Cardiac muscle cell (in vitro differentiated cells and primary cell): Measurements from ENCODE around the gene STYXL2. TPM values are rescaled to one million over a fixed set of nuclear protein-coding genes. Genes with fewer than 3 reads are reported as not detected.

Experiments
- DNase-seq, 2 donors: peaks; one replicate each; pipeline versions ENCODE4 v3.0.0 to v3.0.0-alpha.2; 2010 to 2017; ENCODE audit warnings: low read depth in 1 of 2, low spot score in 1 of 2
- H3K27ac ChIP-seq: fragments of 200-600 bp; sonication (generic); 2 replicates; pipeline ENCODE4 v1.5.1; 2016
- H3K27me3 ChIP-seq: fragments of 200-600 bp; sonication (generic); 2 replicates; pipeline ENCODE4 v1.6.0; 2016; ENCODE audit warnings: control low read depth
- H3K36me3 ChIP-seq: fragments of 200-600 bp; sonication (generic); 2 replicates; pipeline ENCODE4 v1.5.1; 2016; ENCODE audit warnings: control low read depth
- H3K4me1 ChIP-seq: fragments of 200-600 bp; sonication (generic); 2 replicates; pipeline ENCODE4 v1.8.1; 2017; ENCODE audit warnings: low read depth, mild to moderate bottlenecking, mixed run types
- H3K4me3 ChIP-seq: fragments of 200-600 bp; sonication (generic); 2 replicates; pipeline ENCODE4 v1.5.1; 2016; ENCODE audit warnings: mild to moderate bottlenecking
- H3K9me3 ChIP-seq: fragments of 200-600 bp; sonication (generic); 2 replicates; pipeline ENCODE4 v1.5.1; 2017; ENCODE audit warnings: low read depth, mild to moderate bottlenecking, control low read depth
- polyA plus RNA-seq: library from polyadenylated mRNA; unstranded; fragments of >200 nt; fragmentation: Nextera tagmentation; extraction: Ambion mirVana; gene quantifications from 2 replicates; pipeline ENCODE4 v1.2.1, GENCODE V29; 2016
- total RNA-seq: library from RNA; depleted of rRNA; stranded (reverse); fragments of >200 nt; gene quantifications from 2 replicates; pipeline ENCODE4 v1.2.3, GENCODE V29; 2016
- TF ChIP-seq, protein P1 (sequence below): IDR thresholded peaks from 2 replicates; pipeline ENCODE4 v1.5.1; 2012; ENCODE audit warnings: low read depth, mild to moderate bottlenecking, low read length

STYXL2 gene
- total and polyA plus RNA-seq, 2 experiments from 2014 or later: 43.0 to 52.1 TPM

DNA sequence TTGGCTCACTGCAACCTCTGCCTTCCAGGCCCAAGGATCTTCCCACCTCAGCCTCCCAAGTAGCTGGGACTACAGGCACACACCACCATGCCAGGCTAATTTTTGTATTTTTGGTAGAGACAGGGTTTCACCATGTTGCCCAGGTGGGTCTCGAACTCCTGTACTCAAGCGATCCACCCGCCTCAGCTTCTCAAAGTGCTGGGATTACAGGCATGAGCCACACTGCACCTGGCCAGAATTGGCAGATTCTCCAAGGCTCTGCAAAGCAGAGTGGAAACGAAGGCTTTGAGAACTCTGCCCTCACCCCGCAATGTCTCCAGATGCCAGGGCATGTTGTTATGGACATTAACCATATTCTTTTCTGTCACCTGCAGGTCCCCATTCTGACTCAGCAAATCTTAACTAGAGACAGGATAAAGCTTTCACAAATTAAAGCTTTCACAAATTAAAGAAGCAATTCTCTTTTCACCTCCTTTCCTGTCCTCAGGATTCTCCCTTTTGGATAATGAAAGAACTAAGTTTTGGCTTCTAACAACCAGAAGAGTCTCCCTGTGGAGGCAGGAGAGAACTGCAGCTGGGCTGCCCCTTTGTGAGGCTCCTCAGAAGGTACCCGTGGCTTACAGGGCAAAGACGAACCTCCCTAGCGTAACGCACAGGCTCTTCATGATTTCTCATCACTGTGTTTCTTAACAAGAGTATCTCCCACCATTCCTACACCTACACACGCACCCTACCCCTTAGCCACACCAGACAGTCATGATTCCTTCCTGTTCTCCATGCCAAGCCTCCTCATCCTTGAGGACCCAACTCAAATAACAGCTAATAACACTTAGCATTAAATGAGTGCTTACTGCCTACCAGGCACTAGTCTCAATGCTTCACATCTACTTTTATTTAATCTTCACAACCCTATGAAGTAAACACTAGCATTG, 33.5 kb upstream of the STYXL2 start:
- DNase-seq: no peak
- no peaks in the 10 kb centered on the region for H3K4me1 ChIP-seq
- TF ChIP-seq, protein P1, sequence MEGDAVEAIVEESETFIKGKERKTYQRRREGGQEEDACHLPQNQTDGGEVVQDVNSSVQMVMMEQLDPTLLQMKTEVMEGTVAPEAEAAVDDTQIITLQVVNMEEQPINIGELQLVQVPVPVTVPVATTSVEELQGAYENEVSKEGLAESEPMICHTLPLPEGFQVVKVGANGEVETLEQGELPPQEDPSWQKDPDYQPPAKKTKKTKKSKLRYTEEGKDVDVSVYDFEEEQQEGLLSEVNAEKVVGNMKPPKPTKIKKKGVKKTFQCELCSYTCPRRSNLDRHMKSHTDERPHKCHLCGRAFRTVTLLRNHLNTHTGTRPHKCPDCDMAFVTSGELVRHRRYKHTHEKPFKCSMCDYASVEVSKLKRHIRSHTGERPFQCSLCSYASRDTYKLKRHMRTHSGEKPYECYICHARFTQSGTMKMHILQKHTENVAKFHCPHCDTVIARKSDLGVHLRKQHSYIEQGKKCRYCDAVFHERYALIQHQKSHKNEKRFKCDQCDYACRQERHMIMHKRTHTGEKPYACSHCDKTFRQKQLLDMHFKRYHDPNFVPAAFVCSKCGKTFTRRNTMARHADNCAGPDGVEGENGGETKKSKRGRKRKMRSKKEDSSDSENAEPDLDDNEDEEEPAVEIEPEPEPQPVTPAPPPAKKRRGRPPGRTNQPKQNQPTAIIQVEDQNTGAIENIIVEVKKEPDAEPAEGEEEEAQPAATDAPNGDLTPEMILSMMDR: peak; percentile 34

DNA sequence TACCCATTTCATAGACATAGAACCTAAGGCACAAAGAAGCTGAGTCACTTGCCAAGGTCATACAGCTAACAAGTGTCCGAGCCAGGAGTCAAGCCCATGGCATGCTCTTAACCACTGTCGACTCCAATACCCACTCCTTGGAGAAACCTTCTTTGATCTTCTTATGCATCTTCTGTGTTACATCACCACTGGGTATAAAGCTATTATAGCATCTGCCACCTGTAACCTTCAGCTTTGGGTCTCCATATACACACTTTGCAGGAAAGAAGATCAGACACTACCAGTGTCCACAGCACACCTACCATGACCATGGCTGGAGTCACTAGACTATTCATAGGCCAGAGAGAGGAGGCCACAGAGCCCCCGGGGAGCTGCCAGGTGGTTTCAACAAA, 32.8 kb upstream of the STYXL2 start:
- Histone ChIP-seq H3K27ac (no peak overlapping the region), H3K27me3 (no peaks in the 10 kb centered on the region), H3K4me3 (no peak overlapping the region), H3K36me3 (no peaks in the 10 kb centered on the region), H3K9me3 (no peaks in the 10 kb centered on the region), H3K4me1 (no peaks in the 10 kb centered on the region)
- DNase-seq: no peak
- TF ChIP-seq, protein P1: no peak

More for the DNA sequence above, 33.5 kb upstream of the STYXL2 start:
- Histone ChIP-seq H3K36me3 (no peaks in the 10 kb centered on the region), H3K27me3 (no peaks in the 10 kb centered on the region), H3K9me3 (no peaks in the 10 kb centered on the region), H3K4me3 (no peak overlapping the region), H3K27ac (no peak overlapping the region)

DNA sequence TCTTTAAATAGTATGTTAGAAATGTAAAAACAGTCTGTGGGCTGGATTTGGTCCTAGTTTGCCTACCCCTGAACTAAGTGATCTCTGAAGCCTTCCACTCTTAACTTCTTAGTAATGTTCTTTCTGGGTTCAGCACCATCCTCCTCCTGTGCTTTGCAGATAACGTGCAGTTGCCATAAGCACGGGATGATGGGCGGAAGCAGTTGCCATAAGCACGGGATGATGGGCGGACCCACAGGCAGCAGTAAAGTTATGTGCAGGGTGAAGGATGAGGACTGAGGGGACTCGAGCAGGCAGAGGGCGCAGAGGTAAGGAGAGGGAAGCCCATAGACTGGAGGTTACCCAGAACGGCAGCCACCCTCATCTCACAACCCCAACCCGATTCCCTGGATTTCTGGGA, 29.3 kb upstream of the STYXL2 start:
- DNase-seq: no peak
- no peaks in the 10 kb centered on the region for H3K27me3 ChIP-seq
- H3K9me3 ChIP-seq: no peaks in the 10 kb centered on the region
- H3K4me1 ChIP-seq: peaks cover 4% of the 10 kb centered on the region
- TF ChIP-seq, protein P1: no peak
- no peaks in the 10 kb centered on the region for H3K36me3 ChIP-seq
- H3K4me3 ChIP-seq: no peak overlapping the region
- no peak overlapping the region for H3K27ac ChIP-seq

DNA sequence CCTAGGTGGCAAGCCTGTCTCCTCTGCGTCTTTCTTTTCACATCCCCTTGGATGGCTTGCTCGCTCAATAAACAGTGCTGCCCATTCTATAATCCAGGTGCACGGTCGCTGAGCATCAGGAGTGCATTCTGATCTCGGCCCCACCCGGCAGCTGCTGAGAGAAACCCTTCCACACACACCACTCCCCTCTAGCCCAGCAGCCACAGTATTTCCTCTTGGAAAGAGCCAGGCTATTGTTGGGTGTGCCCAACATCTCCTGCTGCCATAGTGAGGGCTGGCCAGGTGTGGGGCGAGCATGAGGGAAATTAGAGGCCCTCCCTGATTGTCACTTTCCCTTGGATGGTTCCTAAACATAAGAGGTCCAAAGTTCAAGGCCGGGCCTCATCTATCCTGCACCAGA, 28.4 kb upstream of the STYXL2 start:
- no peak for DNase-seq
- Histone ChIP-seq H3K9me3 (no peaks in the 10 kb centered on the region), H3K4me1 (peaks cover 4% of the 10 kb centered on the region), H3K4me3 (no peak overlapping the region), H3K27me3 (no peaks in the 10 kb centered on the region), H3K36me3 (no peaks in the 10 kb centered on the region), H3K27ac (no peak overlapping the region)
- TF ChIP-seq, protein P1: no peak

DNA sequence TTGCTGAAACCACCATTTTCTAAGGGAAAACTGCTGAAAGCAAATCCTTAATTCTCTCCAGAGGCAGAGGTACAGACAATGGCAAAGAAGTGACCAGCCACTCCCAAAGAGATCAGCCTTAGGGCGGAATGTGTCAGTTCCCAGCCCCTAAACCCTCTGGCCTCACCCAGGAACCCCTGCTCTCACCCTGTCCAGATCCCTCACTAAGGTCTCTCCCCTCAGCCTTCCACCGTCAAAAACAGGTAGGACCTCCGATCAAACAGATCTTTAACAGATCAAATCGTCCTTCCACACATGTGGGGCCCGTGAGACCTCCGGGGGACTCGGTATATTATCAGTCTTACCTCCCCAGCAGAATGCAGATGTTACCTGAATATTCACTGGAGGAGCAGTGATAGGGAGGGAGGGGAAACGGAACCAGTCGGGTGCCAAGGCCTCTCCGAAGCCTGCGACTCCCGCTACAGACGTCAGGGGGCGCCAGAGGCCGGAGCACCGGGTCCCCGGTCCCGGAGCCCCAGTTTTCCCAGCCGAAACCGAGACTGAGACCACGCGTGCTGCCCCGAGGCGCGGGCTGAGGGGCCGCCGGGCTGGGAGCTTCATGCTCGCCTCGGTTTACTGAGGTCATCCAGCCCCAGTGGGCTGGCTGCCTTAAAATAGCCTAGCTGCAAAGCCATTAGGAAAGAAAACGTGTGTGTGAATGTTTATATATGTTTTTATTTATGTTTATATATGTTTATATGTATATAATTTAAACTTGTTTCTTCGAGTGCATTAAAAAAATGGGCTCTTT, 27.3 kb upstream of the STYXL2 start:
- peak overlapping the region; percentile 6 for H3K4me3 ChIP-seq
- no peaks in the 10 kb centered on the region for H3K27me3 ChIP-seq
- TF ChIP-seq, protein P1: peak; percentile 95

More for the DNA sequence above, 27.3 kb upstream of the STYXL2 start:
- Histone ChIP-seq H3K9me3 (no peaks in the 10 kb centered on the region), H3K27ac (no peak overlapping the region), H3K4me1 (peaks cover 4% of the 10 kb centered on the region), H3K36me3 (no peaks in the 10 kb centered on the region)
- DNase-seq: peak; percentile 63 to 84
